Psoas muscle (tissue), 8 donors: ENCODE results near the gene BICDL1. TPM values are rescaled to one million over a fixed set of nuclear protein-coding genes. Genes with fewer than 3 reads are reported as not detected.
"Not testable (repeated sequence)": the region's sequence is repeated elsewhere in the genome, so short reads cannot be mapped to it uniquely, and the experiment has no call there.

Source experiments
- ATAC-seq, 4 donors: fragments of 200-7000 bp; cut with Tn5 transposase; one replicate each; pipeline ENCODE4 v1.9.1; 2020; ENCODE audit warnings: moderate library complexity in 3 of 4, mild to moderate bottlenecking in 2 of 4
- DNase-seq, 2 donors: peaks; one replicate each; pipeline ENCODE4 v3.0.0-alpha.2; 2020
- H3K27ac ChIP-seq: fragments of 200-600 bp; one replicate; pipeline ENCODE4 v1.8.0; 2022
- H3K27me3 ChIP-seq, 3 donors: fragments of 200-600 bp in 1 of 3; one replicate each; pipeline versions ENCODE4 v1.6.1 to v1.8.0; 2013 to 2022; ENCODE audit warnings: low read length in 2 of 3, mild to moderate bottlenecking in 2 of 3, moderate library complexity in 1 of 3; ENCODE audit not compliant: insufficient read depth in 3 of 3
- H3K36me3 ChIP-seq, 2 donors: fragments of 200-600 bp in 1 of 2; one replicate each; pipeline versions ENCODE4 v1.6.1 to v1.8.0; 2013 to 2022; ENCODE audit warnings: low read depth in 1 of 2, mild to moderate bottlenecking in 1 of 2, moderate library complexity in 1 of 2; ENCODE audit not compliant: insufficient read depth in 1 of 2
- H3K4me1 ChIP-seq: fragments of 200-600 bp; one replicate; pipeline ENCODE4 v1.8.0; 2022
- H3K4me3 ChIP-seq: fragments of 200-600 bp; one replicate; pipeline ENCODE4 v1.8.0; 2022; ENCODE audit warnings: mild to moderate bottlenecking
- H3K9me3 ChIP-seq: fragments of 200-600 bp; one replicate; pipeline ENCODE4 v1.8.0; 2022
- CTCF ChIP-seq: fragments of 200-600 bp; IDR thresholded peaks from one replicate; pipeline ENCODE4 v1.8.0; 2022; ENCODE audit warnings: antibody characterized with exemption
- WGBS, 3 donors: extraction: QIAGEN DNeasy Blood & Tissue Kit; methylation state at CpG; one replicate each; pipeline versions ENCODE4 v1.1.6 to v1.1.7; 2013; 5-methylcytosine and 5-hydroxymethylcytosine counted together
- intact Hi-C, 2 donors: fragments of 100-400 bp; cut with DNase I; formaldehyde crosslinking; loops; one replicate each; pipeline versions ENCODE4 v1.11.0 to v1.14.2; 2022
- polyA plus RNA-seq, 3 donors: library from polyadenylated mRNA; stranded (reverse); fragments of 200-250 nt; gene quantifications; one replicate each; pipeline ENCODE4 v1.2.3, GENCODE V29; 2013
- total RNA-seq, 4 donors: library from RNA; stranded (reverse); fragmentation: NEBNext Ultra II Directional in 2 of 4; extraction: Animal tissue kit (Norgen Biotek cat#: 25700) in 2 of 4; gene quantifications; one replicate each; pipeline versions ENCODE4 v1.2.1 to v1.2.4, GENCODE V29; 2021 to 2023
- donor health status: healthy with polysubstance abuse.
- donor health status: DM: no; HTN: no; CAD: no; lungs with moderate emphysema.
- donor health status: Bipolar disorder and iron deficiency.
- donor health status: healthy.
- donor health status: DM: yes; HTN: yes; CAD: no.
- donor health status: DM: no; HTN: no; CAD: no.
- donor health status: DM: no; HTN: no; CAD: no.
- donor health status: DM: yes; HTN: yes; CAD: no.

Gene BICDL1
- total and polyA plus RNA-seq, 7 donors = 0.05 to 0.22 (median 0.11) TPM; not detected in 1

GRCh38 chr12:120015313-120015712, 26.3 kb downstream of the BICDL1 start:
- no peaks in the 10 kb centered on the region for H3K36me3 ChIP-seq
- TF ChIP-seq CTCF = no peak
- intact Hi-C loops = no loop called here
- no peak for ATAC-seq
- DNase-seq = no peak
- H3K27me3 ChIP-seq = peaks cover 0 to 3% (median 0%) of the 10 kb centered on the region in 3 donors
- no peak overlapping the region for H3K4me3 ChIP-seq
- H3K9me3 ChIP-seq = no peaks in the 10 kb centered on the region
- 74 to 81% (median 74%) methylated on average over 3 of the region's 3 CpGs for WGBS, 3 donors
- H3K27ac ChIP-seq = no peak overlapping the region
- no peaks in the 10 kb centered on the region for H3K4me1 ChIP-seq

GRCh38 chr12:120016199-120016598, 27.2 kb downstream of the BICDL1 start:
- intact Hi-C loops, ATAC-seq: not testable (repeated sequence)

GRCh38 chr12:120019197-120019596, 30.2 kb downstream of the BICDL1 start:
- Histone ChIP-seq H3K9me3 (no peaks in the 10 kb centered on the region), H3K4me3 (no peak overlapping the region), H3K4me1 (no peaks in the 10 kb centered on the region), H3K27me3 (no peaks in the 10 kb centered on the region), H3K36me3 (no peaks in the 10 kb centered on the region), H3K27ac (no peak overlapping the region)
- ATAC-seq = no peak
- DNase-seq = no peak
- no peak for TF ChIP-seq CTCF
- intact Hi-C loops = no loop called here

More at GRCh38 chr12:120016199-120016598, 27.2 kb downstream of the BICDL1 start:
- not testable (repeated sequence) for H3K36me3 ChIP-seq, H3K9me3 ChIP-seq, DNase-seq, H3K4me1 ChIP-seq, H3K27ac ChIP-seq, H3K27me3 ChIP-seq, H3K4me3 ChIP-seq
- WGBS, 3 donors = 70 to 84% (median 73%) methylated on average over 2 of the region's 2 CpGs

GRCh38 chr12:120019938-120020337, 30.9 kb downstream of the BICDL1 start:
- no peak for TF ChIP-seq CTCF
- no peak overlapping the region for H3K27ac ChIP-seq
- 69 to 79% (median 73%) methylated on average over 5 of the region's 5 CpGs for WGBS, 3 donors
- no peak for ATAC-seq
- no peaks in the 10 kb centered on the region for H3K27me3 ChIP-seq
- no peaks in the 10 kb centered on the region for H3K9me3 ChIP-seq
- intact Hi-C loops = no loop called here
- DNase-seq = no peak
- no peaks in the 10 kb centered on the region for H3K4me1 ChIP-seq
- no peaks in the 10 kb centered on the region for H3K36me3 ChIP-seq
- H3K4me3 ChIP-seq = no peak overlapping the region

- intact Hi-C loops = no loop called here
- Histone ChIP-seq H3K27me3 (no peaks in the 10 kb centered on the region), H3K4me1 (no peaks in the 10 kb centered on the region)
Measured at GRCh38 chr12:120024193-120024592, 35.2 kb downstream of the BICDL1 start.

More at GRCh38 chr12:120024193-120024592, 35.2 kb downstream of the BICDL1 start:
- no peak overlapping the region for H3K27ac ChIP-seq
- H3K4me3 ChIP-seq = no peak overlapping the region
- H3K9me3 ChIP-seq = no peaks in the 10 kb centered on the region
- no peak for TF ChIP-seq CTCF
- ATAC-seq = no peak
- no peak for DNase-seq
- 68 to 77% (median 77%) methylated on average over 2 of the region's 2 CpGs for WGBS, 3 donors
- H3K36me3 ChIP-seq = no peaks in the 10 kb centered on the region
